ENCODE results near the gene NOTO. TPM values are rescaled to one million over a fixed set of nuclear protein-coding genes. Genes with fewer than 3 reads are reported as not detected.

Gene NOTO
- total and polyA plus RNA-seq, 12 donors = 0.03 to 0.08 (median 0.05) TPM; not detected in 9

DNA sequence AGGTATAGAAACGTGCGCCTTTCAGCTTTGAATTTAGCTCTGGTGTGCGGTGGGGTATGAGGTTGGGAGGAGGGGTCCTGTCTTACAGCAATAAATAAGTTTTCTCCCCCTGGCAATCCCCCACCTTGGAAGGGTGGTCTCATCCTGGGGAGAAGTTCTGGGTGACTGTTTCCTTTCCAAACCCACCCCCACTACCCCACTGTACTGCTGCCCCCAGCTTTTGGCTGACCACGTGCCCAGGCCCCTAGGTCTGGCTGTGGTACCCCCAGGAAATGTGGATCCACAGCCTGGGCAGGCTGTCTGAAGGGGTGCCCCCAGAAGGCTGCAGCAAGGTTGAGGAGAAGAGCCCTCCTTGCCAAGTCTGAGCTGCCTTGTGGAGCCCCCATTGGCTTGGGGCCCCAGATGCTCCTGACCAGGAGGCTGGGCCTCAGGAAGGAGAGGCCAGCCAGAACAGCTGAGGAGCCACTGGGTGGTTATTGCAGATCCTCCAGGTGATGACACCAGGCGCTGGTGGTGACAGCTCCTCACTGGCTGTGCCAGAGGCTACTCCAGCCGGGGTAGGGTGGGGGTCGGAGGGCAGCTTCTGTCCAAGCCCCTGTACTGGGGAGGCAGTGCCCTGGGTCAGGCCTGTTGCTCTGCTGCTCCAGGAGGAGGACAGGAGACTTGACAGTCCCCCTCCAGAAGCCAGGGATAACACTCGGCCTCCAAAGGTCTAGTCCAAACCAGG lies 56.0 kb downstream of the NOTO start:
- Histone ChIP-seq H3K27ac (no peak overlapping the region), H3K9me3 (replicated peaks in 1 of 3) (no peaks in the 10 kb centered on the region), H3K36me3 (replicated peaks in 1 of 2) (peaks cover 0 to 8% of the 10 kb centered on the region in 2 donors), H3K27me3 (no peaks in the 10 kb centered on the region), H3K4me3 (no peak overlapping the region), H3K4me1 (replicated peaks in 1 of 2) (peaks cover 17 to 19% of the 10 kb centered on the region in 2 donors)
- 74 to 94% (median 85%) methylated on average over 6 to 8 of the region's 8 CpGs for WGBS, 4 donors
- DNase-seq = no peak
- TF ChIP-seq POLR2A (IDR thresholded peaks at IDR 0.05) = no peak
- TF ChIP-seq, protein P1, sequence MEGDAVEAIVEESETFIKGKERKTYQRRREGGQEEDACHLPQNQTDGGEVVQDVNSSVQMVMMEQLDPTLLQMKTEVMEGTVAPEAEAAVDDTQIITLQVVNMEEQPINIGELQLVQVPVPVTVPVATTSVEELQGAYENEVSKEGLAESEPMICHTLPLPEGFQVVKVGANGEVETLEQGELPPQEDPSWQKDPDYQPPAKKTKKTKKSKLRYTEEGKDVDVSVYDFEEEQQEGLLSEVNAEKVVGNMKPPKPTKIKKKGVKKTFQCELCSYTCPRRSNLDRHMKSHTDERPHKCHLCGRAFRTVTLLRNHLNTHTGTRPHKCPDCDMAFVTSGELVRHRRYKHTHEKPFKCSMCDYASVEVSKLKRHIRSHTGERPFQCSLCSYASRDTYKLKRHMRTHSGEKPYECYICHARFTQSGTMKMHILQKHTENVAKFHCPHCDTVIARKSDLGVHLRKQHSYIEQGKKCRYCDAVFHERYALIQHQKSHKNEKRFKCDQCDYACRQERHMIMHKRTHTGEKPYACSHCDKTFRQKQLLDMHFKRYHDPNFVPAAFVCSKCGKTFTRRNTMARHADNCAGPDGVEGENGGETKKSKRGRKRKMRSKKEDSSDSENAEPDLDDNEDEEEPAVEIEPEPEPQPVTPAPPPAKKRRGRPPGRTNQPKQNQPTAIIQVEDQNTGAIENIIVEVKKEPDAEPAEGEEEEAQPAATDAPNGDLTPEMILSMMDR (IDR thresholded peaks at IDR 0.05) = no peak
- intact Hi-C loops (cut with DNase I) = no loop called here

DNA sequence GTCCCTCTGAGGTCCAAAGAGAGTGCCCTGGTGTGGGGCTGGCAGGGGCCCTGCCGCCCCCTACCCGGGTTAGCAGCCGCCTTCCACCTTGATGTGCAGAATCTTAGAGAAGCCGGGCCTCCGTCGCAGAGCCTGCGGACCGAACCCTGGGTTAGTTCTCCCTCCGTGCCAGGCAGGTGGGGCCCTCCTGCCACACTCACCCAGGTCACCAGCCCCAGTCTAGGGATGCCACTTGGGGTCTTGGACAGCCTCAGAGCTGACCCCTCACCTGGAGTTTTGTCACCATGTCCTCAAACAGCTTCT lies 56.5 kb downstream of the NOTO start:
- TF ChIP-seq POLR2A (IDR thresholded peaks at IDR 0.05) = no peak
- TF ChIP-seq, protein P1 (IDR thresholded peaks at IDR 0.05) = no peak
- Histone ChIP-seq H3K27me3 (no peaks in the 10 kb centered on the region), H3K36me3 (replicated peaks in 1 of 2) (peaks cover 0 to 3% of the 10 kb centered on the region in 2 donors), H3K4me3 (no peak overlapping the region), H3K4me1 (replicated peaks in 1 of 2) (peaks cover 13 to 15% of the 10 kb centered on the region in 2 donors), H3K27ac (no peak overlapping the region), H3K9me3 (replicated peaks in 1 of 3) (no peaks in the 10 kb centered on the region)
- no peak for DNase-seq
- WGBS, 4 donors = 88 to 96% (median 92%) methylated on average over 9 of the region's 9 CpGs
- intact Hi-C loops (cut with DNase I) = no loop called here

DNA sequence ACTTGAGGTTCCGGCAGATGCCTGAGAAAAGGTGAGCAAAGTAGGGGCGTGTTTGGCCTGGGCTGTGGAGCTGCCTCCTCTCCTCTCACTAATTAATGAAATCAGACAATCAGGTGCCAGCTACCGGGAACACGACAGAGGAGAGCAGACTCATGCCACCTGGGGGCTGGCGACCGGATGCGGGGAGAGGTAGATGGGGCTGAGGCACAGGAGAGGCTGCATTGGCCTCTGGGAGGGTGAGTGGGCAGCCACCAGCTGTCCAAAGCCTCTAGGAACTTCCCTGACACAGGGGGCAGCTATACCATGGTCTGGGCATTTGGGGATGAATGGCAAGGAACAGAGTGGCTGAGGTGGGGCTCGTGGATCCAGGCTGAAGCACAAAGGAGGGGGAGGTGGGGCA lies 56.9 kb downstream of the NOTO start:
- TF ChIP-seq, protein P1 (IDR thresholded peaks at IDR 0.05) = no peak
- no peak for TF ChIP-seq POLR2A (IDR thresholded peaks at IDR 0.05)

DNA sequence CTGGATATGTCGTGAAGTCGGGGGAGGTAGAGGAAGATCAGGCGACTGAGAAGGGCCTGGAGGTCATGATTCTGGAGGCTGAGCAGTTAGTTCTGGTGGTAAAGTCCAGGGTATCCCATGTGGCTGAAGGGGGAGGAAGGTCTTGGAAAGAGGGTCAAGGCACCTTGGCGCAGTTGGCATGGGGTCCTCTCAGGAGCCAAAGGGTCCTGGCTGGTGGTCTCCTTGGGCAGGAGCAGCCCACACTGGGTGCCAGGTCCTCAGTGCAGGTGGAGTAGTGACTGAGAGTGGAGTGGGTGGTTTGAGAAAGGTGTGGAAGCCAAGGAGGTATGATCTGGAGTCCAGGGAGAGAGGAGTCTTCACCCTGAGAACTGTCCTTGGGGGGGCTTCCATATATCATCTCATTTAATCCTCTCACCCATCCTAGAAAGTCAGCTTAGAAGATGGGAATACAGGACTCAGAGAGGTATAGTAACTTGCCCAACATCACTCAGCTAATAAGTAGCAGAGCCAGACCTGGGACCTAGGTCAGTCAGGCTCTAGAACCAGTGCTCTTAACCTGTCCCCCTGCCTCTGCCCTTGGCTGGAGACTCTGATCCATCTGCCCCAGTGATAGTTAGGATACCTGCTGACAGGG lies 57.4 kb downstream of the NOTO start:
- TF ChIP-seq POLR2A (IDR thresholded peaks at IDR 0.05) = no peak
- TF ChIP-seq, protein P1 (IDR thresholded peaks at IDR 0.05) = no peak
- intact Hi-C loops (cut with DNase I) = no loop called here

More for the DNA sequence above, 56.9 kb downstream of the NOTO start:
- WGBS, 4 donors = 90 to 95% (median 92%) methylated on average over 6 to 8 of the region's 8 CpGs
- Histone ChIP-seq H3K4me3 (no peak overlapping the region), H3K27ac (no peak overlapping the region), H3K9me3 (replicated peaks in 1 of 3) (no peaks in the 10 kb centered on the region), H3K27me3 (no peaks in the 10 kb centered on the region), H3K36me3 (replicated peaks in 1 of 2) (no peaks in the 10 kb centered on the region), H3K4me1 (replicated peaks in 1 of 2) (peaks cover 11% of the 10 kb centered on the region in 2 donors)
- DNase-seq = no peak
- intact Hi-C loops (cut with DNase I) = no loop called here

More for the DNA sequence above, 57.4 kb downstream of the NOTO start:
- Histone ChIP-seq H3K27ac (no peak overlapping the region), H3K4me1 (replicated peaks in 1 of 2) (peaks cover 5 to 6% of the 10 kb centered on the region in 2 donors), H3K4me3 (no peak overlapping the region), H3K27me3 (no peaks in the 10 kb centered on the region), H3K36me3 (replicated peaks in 1 of 2) (no peaks in the 10 kb centered on the region), H3K9me3 (replicated peaks in 1 of 3) (no peaks in the 10 kb centered on the region)
- 69 to 87% (median 81%) methylated on average over 4 of the region's 4 CpGs for WGBS, 4 donors
- DNase-seq = no peak

All from adrenal gland (tissue), 12 donors.